ENCODE results near the gene HDAC4. TPM values are rescaled to one million over a fixed set of nuclear protein-coding genes. Genes with fewer than 3 reads are reported as not detected.

Gene HDAC4
- total RNA-seq, 2 donors from 2014 or later: 22.3 to 48.6 TPM

DNA sequence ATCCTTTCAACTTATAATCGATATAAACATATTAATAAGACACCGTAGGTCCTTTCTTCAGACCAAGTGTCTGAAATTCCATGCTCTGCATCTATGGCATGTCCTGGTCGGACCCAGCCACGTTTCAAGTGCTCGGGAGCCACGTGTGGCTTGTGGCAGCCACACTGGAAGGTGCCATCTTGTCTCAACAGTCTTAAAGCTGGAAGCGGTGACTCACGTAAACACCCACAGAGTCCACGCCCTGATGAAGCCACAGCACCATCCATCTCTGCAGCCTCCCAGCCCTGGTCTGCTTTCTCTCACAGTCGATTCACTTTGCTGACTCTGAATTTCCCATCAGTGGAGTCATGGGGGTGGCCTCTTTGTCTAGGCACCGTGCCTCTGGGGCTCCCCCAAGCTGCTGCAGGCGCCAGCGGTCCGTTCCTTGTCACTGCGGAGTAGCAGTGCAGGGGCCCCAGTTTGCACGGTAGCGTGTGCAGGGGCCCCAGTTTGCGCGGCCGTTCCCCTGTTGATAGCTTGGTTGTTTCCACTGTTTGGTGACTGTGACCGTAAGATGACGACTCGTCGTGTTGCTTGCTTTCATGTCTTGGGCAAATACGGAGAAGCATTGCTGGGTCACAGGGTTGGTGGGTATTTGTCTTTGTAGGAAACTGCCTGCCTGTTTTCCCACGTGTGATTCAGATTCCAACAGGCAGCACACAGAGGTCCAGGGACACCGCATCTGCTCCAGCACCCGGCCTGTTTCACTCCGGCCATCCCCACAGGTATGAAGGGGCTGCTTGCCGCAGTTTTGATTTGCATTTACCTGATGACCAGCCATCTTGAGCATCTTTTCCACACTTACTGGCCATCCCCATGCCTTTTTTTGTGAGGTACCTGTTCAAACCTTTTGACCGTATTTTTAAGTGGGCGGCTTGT is 240.3 kb downstream of the HDAC4 start:
- Mint-ChIP-seq H3K9me3 (peaks cover 3% of the 10 kb centered on the region), H3K27me3 (no peaks in the 10 kb centered on the region)
- no peak for ATAC-seq

DNA sequence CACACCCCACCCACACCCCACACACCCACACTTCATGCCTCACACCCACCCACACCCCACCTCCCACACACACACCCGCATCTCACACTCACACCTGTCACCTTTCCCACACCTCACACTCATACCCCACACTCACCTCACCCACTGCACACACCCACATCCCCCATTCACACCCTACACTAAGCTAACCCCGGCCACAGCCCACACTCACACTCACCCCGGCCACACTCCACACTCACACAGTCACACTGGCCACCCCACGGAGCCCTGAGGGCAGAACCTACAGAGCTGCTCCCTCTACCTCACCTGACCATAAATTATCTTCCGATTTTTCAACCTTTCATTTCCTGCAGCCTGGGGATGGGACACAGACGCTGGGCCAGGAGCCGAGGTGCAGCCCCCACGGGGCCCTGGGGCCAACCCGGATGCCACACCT is 241.3 kb downstream of the HDAC4 start:
- Mint-ChIP-seq H3K27ac (peak overlapping the region; percentile 19 to 68), H3K4me3 (no peak overlapping the region), H3K27me3 (no peaks in the 10 kb centered on the region), H3K36me3 (no peaks in the 10 kb centered on the region), H3K9me3 (peaks cover 3% of the 10 kb centered on the region), H3K4me1 (ENCODE audit: low read depth in 2 of 2) (peaks cover 18 to 35% of the 10 kb centered on the region in 2 donors)
- no peak for DNase-seq (ENCODE audit: low spot score)
- peak in 1 of 2 donors; percentile 13 for ATAC-seq

More for the DNA sequence above, 240.3 kb downstream of the HDAC4 start:
- no peak for DNase-seq (ENCODE audit: low spot score)
- H3K36me3 Mint-ChIP-seq: no peaks in the 10 kb centered on the region
- peaks cover 27 to 45% of the 10 kb centered on the region in 2 donors for H3K4me1 Mint-ChIP-seq (ENCODE audit: low read depth in 2 of 2)
- peak overlapping the region in 1 of 2 donors; percentile 19 for H3K27ac Mint-ChIP-seq
- H3K4me3 Mint-ChIP-seq: no peak overlapping the region

DNA sequence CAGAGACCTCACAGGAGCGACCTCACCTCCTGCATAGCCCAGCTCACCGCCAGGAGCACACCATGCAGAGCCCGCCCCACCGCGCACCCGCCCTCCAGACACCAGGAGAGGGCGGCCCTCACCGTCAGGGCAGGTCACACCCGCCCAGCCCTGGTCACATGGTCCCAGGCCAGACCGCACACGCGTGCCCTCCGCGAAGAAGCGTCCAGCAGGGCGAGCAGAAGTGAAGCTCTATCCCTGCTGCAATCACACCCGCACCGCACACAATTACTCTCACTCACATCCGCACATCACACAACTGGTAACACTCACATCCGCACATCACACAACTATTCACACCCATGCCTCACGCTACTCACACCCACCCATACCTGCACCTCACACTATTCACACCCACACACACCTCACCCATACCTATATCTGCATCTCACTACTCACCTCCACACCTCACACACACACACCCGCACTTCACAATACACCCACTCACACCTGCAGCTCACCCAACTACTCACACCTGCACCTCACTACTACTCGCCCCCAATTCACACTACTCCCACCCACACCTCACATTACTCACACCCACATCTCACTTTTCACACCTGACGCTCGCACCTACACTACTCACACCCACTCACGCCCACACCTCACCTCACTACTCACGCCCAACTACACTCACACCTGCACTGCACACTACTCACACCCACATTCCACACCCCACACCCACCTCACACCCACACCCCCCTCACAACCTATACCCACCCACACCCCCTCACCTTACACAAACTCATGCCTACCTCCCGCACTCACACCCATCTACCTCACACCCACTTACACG is 242.0 kb downstream of the HDAC4 start:
- H3K4me3 Mint-ChIP-seq: no peak overlapping the region
- no peak overlapping the region for H3K27ac Mint-ChIP-seq
- H3K36me3 Mint-ChIP-seq: no peaks in the 10 kb centered on the region
- ATAC-seq (no peak), DNase-seq (ENCODE audit: low spot score) (no peak)
- H3K9me3 Mint-ChIP-seq: peaks cover 3% of the 10 kb centered on the region
- peaks cover 13 to 31% of the 10 kb centered on the region in 2 donors for H3K4me1 Mint-ChIP-seq (ENCODE audit: low read depth in 2 of 2)
- H3K27me3 Mint-ChIP-seq: no peaks in the 10 kb centered on the region

DNA sequence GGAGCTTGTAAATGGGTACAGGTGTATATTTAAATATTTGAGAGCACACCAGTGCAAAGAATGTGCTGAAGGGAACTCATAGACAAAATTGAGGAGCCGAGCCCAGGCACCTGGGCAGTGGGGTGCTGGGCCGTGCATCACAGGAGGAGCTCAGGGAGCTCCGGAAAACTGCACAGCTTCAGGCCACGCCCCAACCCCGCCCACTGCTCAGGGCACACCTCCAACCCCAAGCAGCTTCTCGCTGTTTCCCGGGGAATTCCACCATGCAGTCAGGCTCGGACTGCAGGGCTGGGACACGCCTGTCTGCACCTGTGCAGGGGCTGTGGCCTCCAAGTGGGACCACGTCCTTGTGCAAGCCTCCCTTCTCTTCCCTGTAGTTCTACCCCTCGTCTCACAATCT is 243.0 kb downstream of the HDAC4 start:
- Mint-ChIP-seq H3K4me3 (no peak overlapping the region), H3K9me3 (peaks cover 3% of the 10 kb centered on the region), H3K27me3 (no peaks in the 10 kb centered on the region), H3K4me1 (ENCODE audit: low read depth in 2 of 2) (peaks cover 13 to 26% of the 10 kb centered on the region in 2 donors), H3K27ac (no peak overlapping the region), H3K36me3 (no peaks in the 10 kb centered on the region)
- no peak for ATAC-seq
- no peak for DNase-seq (ENCODE audit: low spot score)

DNA sequence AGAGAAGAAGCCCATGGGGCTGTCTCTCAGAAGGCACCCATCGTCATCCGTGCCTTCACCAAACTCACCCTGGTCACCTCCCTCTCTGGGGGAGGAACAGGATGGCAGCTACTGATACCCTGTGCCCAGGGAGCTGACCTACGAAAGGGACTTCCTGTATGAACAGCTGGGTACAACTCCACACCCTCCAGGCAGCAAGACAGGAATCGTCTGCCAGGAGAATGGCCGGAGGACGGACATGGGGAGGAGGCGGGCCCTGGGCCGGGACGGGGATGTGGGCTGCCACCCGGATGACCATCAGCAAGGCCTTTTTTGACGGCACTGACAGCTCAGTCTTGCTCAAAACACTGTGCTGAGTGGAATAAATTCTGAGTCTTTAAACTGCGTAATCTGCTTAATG is 243.6 kb downstream of the HDAC4 start:
- Mint-ChIP-seq H3K27ac (no peak overlapping the region), H3K4me3 (no peak overlapping the region), H3K27me3 (no peaks in the 10 kb centered on the region), H3K36me3 (no peaks in the 10 kb centered on the region), H3K9me3 (peaks cover 3% of the 10 kb centered on the region), H3K4me1 (ENCODE audit: low read depth in 2 of 2) (peaks cover 13 to 22% of the 10 kb centered on the region in 2 donors)
- no peak for DNase-seq (ENCODE audit: low spot score)
- ATAC-seq: no peak

DNA sequence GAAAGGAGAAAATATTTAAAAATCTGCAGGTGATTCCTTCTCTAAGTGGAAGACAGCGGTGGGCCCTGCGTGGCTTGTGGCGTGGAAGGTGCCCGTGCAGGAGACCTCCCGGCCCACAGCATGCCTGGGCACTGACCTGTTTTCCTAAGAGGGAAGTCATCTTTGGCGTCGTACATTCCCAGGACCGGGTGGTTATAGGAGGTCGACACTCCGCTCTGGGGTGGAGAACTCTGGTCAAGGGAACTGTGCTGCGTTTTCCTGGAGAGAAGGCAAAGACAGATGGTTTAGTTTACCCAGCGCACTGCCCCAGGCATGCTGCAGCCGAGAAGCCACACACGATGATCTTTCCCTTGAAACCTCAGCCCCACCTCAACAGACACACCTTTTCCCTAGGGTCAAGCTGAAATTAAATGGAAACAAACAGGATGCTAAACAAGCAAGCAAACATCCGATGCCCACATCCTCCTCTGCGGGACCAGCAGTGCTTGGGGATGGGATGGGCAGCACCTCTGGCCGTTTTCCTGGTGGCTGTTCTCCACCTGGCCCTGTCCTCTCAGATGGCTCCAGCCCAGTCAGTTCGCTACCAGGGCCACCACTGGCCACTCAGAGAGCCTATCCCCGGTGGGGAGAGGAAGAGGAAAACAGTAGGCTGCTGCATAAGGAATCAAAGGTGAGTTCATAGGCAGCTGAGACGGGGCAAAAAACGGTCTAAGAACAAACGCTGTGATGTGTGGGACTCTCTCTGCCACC is 244.1 kb downstream of the HDAC4 start:
- ATAC-seq (no peak), DNase-seq (ENCODE audit: low spot score) (no peak)
- Mint-ChIP-seq H3K27me3 (no peaks in the 10 kb centered on the region), H3K27ac (no peak overlapping the region), H3K4me1 (ENCODE audit: low read depth in 2 of 2) (peaks cover 13 to 22% of the 10 kb centered on the region in 2 donors), H3K36me3 (no peaks in the 10 kb centered on the region), H3K4me3 (no peak overlapping the region), H3K9me3 (peaks cover 3% of the 10 kb centered on the region)

DNA sequence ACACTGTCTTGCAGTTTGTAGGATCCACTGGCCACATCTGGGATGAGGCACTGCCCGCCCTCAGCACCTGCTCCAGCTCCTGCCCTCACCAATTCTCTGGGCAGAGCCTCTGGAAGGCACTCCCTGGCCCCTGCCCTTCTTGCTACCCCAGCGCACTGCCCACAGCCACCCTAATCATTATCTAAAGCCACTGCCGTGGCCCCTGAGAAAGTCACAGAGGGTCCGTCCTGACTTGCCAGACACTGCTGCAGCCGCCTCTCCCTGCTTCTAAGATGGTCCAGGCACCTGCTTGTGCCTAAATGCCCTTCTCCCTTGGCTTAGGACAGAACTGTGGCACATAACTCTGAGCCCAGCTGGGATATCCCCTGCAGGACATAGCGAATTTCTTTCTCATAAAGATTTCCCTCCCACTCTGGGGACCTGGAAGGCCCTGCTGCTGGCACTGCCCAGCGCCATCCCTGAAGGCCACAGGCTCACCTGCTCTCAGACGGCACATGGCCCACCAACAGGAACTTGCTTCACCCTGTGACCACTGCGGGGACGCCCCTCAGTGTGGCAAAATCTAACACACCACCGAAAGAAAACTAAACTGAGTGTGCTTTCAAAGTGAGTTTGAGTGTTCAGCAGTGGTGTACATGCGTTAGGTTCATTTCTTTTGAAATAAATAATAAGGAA is 244.9 kb downstream of the HDAC4 start:
- Mint-ChIP-seq H3K9me3 (peaks cover 3% of the 10 kb centered on the region), H3K4me3 (no peak overlapping the region), H3K36me3 (no peaks in the 10 kb centered on the region), H3K27me3 (no peaks in the 10 kb centered on the region), H3K4me1 (ENCODE audit: low read depth in 2 of 2) (peaks cover 14 to 25% of the 10 kb centered on the region in 2 donors), H3K27ac (no peak overlapping the region)
- DNase-seq (ENCODE audit: low spot score): no peak
- no peak for ATAC-seq

DNA sequence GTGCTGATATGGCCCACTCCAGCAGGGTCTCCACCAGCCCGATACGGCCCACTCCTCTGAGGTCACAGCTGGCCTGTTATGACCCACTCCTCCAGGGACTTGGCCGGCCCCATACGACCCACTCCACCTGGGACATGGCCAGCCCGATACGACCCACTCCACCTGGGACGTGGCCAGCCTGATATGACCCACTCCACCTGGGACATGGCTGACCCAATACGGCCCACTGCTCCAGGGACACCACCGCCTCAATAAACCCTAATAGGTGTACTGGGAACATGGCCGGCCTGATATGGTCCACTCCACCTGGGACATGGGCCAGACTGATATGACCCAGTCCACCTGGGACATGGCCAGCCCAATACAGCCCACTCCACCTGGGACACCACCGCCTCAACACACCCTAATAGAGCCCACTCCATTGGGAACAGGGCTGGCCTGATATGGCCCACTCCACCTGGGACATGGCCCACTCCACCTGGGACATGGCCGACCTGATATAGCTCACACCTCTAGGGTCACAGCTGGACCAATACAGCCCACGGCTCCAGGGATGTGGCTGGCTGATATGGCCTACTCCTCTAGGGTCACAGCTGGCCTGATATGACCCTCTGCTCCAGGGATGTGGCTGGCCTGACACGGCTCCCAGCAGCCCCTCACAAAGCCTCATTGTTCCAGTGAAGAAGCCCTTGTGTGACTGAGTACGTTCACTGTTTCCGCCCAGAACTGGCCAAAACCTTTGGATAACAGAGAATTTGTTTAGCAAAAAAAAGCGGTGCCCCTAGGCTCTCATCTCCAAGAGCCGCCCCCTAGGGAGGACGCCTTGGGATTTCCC is 245.6 kb downstream of the HDAC4 start:
- H3K27me3 Mint-ChIP-seq: no peaks in the 10 kb centered on the region
- no peak for ATAC-seq
- H3K9me3 Mint-ChIP-seq: peaks cover 3% of the 10 kb centered on the region
- H3K4me1 Mint-ChIP-seq (ENCODE audit: low read depth in 2 of 2): peaks cover 20 to 26% of the 10 kb centered on the region in 2 donors
- H3K4me3 Mint-ChIP-seq: no peak overlapping the region
- no peak overlapping the region for H3K27ac Mint-ChIP-seq
- no peak for DNase-seq (ENCODE audit: low spot score)
- no peaks in the 10 kb centered on the region for H3K36me3 Mint-ChIP-seq

DNA sequence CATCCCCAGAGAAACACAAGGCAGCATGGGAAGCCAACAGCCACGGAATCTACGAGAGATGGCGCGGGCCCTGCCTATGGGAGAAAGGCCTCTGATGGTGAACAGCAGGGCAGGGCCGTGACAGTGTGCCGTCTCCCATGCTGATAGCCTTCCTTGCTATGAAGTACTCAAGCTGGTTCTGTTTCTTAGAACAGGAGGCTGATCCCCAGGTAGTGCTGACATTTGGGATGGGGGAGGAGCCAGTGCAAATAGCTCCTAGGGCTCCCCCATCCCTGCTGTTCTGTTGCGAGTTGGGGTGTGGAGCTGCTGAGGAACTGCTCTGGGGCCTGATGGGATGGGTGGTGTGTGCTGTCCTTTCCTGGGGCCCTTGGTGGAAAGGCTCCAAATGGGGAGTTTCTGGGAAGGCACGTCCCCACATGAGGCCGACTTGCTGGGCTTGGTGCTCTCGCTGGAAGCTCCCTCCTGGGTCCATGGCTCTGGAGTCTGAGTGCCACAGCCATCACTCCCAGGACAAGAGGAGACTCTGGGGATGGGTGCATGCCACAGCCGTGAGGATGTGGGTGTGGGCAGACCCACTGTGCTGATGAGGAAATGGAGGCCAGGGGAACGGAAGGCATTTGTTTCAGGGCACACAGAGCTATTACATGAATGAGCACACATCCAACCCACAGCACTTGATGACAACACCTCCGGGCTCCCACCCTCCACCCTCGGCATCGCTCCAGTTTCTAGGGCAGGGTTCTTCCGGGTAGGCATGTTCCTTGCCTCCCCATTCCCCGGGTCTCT is 246.8 kb downstream of the HDAC4 start:
- H3K9me3 Mint-ChIP-seq: peaks cover 2% of the 10 kb centered on the region
- peak overlapping the region in 1 of 2 donors; percentile 52 for H3K27ac Mint-ChIP-seq
- ATAC-seq: no peak

DNA sequence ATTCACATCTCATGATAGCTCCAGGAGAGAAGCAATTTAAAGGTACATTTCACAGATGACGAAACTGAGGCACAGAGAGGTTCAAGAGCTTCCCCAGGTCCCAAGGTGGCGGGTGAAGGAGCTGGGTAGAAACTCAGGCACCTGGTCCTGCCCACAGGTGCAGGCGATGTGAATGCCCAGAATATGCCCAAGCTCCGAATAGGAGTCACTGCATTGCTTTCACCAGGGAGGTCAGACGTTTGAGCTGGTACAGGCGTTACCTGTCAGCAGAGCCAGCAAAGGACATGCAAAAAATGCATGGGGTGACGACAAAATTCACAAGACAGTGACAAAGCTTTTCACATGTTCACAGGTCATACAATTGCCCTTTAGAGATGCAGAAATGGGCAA is 247.9 kb downstream of the HDAC4 start:
- peaks cover 10 to 15% of the 10 kb centered on the region in 2 donors for H3K4me1 Mint-ChIP-seq (ENCODE audit: low read depth in 2 of 2)
- ATAC-seq: no peak
- H3K27me3 Mint-ChIP-seq: no peaks in the 10 kb centered on the region
- DNase-seq (ENCODE audit: low spot score): no peak
- no peak overlapping the region for H3K27ac Mint-ChIP-seq
- H3K9me3 Mint-ChIP-seq: no peaks in the 10 kb centered on the region
- peaks cover 2% of the 10 kb centered on the region for H3K36me3 Mint-ChIP-seq
- no peak overlapping the region for H3K4me3 Mint-ChIP-seq

More for the DNA sequence above, 246.8 kb downstream of the HDAC4 start:
- Mint-ChIP-seq H3K36me3 (no peaks in the 10 kb centered on the region), H3K4me1 (ENCODE audit: low read depth in 2 of 2) (peaks cover 15 to 21% of the 10 kb centered on the region in 2 donors), H3K4me3 (no peak overlapping the region), H3K27me3 (no peaks in the 10 kb centered on the region)
- no peak for DNase-seq (ENCODE audit: low spot score)

DNA sequence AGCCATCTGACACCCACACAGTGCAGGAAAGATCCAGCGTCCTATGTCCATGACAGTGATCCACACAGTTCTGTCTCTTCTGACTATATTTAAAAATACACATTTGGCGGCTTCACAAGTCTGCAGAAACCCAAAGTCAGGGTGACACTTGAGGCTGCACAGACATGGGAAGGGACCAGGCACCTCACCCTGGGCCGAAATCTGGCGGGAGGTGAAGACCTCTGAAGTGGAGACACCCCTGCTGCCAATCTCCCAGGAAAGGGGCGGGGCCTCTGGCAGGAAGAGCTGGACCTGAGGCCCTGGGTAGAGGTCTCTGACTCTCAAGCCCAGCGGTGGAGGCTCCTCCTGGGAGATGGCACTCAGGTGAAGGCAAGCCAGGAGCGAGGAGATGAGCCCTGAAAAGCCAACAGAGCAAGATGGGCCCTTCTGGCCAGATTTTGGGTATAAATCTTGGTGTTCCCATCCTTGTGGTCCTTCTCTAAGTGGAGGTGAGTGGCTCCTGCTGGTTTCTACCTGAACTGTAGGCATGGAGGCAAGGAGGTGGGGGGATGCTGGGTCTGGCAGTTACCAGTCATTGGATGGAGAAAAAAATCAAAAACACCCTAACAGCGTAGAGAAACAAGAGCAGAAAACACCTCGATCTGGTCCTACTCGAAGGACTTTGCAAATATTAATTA is 248.4 kb downstream of the HDAC4 start:
- Mint-ChIP-seq H3K9me3 (no peaks in the 10 kb centered on the region), H3K36me3 (peaks cover 4% of the 10 kb centered on the region), H3K27ac (no peak overlapping the region), H3K4me1 (ENCODE audit: low read depth in 2 of 2) (peaks cover 10 to 15% of the 10 kb centered on the region in 2 donors), H3K4me3 (no peak overlapping the region), H3K27me3 (no peaks in the 10 kb centered on the region)
- ATAC-seq (no peak), DNase-seq (ENCODE audit: low spot score) (no peak)
